GM21723 (cell line): ENCODE data around the gene TXLNA.
"Not testable (repeated sequence)": the region's sequence is repeated elsewhere in the genome, so short reads cannot be mapped to it uniquely, and the experiment has no call there.

Experiments used
- ATAC-seq: cut with Tn5 transposase; IDR thresholded peaks from one replicate; pipeline ENCODE4 v1.9.1; 2021; ENCODE audit warnings: mild to moderate bottlenecking, moderate library complexity; ENCODE audit not compliant: unreplicated experiment

Gene TXLNA

DNA sequence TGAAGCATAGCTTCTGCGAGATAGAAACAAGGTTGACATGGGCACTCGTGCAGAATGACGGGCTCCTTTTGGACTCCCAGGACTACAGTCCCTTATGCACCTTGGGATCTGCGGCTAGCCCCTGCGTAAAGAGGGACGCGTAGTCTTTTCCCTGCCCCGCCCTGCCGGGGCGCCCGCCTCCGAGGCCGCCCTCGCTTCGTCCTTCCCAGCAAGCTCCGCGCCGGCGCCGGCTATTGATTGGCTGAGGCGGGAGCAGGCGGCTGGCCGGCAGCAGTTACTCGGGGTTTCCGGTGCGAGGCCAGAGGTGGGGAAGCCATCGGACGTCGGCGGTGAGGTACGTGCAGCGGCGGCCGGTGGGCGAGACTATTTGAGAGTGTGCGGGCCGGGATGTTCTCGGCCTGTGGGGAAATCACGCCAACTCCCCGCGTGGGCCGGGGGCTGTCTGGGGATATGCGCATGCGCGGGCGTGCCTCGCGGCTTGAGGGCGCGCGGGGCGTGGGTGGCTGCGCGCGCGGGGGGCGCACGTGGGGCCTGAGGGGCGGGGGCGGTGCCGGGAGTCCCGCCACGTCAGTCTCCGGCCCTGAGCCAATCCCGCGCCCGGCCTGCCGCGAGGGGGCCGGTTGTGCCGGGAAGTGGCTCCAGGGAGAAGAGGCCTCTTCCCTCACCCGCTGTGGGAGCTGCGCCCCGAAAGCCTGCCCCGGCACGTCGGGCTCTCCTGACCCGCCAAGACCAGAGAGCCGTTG, at the start of gene TXLNA:
TXLNA (plus strand) TSS at position 233 of the 743 bp plus-strand sequence. CDS start 671 bp downstream, outside the sequence.
- ATAC-seq: peak; percentile 77

DNA sequence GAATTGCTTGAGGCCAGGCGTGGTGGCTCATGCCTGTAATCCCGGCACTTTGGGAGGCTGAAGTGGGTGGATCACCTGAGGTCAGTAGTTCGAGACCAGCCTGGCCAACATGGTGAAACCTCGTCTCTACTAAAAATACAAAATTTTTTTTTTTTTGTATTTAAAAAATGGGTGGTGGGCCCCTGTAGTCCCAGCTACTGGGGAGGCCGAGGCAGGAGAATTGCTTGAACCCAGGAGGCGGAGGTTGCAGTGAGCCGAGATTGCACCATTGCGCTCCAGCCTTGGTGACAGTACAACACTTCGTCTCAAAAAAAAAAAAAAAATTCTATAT, 45.6 kb upstream of the TXLNA start:
- not testable (repeated sequence) for ATAC-seq

DNA sequence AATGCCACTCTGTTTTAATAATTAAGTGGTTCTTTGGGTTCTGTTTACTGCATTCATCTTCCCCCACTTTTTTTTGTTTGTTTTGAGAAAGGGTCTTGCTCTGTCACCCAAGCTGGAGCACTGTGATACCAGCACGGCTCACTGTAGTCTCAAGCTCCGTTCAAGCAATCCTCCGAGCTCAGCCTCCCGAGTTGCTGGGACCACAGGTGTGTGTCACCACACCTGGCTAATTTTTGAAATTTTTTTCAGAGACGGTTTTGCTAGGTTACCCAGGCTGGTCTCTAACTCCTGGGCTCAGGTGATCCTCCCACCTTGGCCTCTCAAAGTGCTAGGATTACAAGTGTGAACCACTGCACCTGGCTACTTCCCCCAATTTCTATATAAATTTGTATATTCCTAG, 42.4 kb upstream of the TXLNA start:
- no peak for ATAC-seq

DNA sequence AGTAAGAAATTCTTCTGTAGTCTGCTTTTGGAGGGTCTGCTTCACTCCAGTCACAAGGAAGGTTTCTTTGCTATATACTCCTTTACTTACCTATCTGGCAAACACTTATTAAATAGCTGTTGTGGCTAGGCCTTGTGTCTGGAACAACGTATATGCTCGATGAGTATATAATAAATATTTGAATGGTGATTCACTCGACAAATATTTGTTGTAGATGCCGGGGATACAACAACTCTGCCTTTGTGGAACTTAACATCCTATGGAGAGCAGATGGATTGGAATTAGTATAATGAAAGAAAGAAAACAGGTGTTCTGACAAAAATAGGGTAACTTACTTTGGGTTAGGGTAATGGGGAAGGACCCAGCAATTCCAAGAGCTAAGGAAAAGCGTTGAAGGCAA, 40.5 kb upstream of the TXLNA start:
- ATAC-seq: no peak

DNA sequence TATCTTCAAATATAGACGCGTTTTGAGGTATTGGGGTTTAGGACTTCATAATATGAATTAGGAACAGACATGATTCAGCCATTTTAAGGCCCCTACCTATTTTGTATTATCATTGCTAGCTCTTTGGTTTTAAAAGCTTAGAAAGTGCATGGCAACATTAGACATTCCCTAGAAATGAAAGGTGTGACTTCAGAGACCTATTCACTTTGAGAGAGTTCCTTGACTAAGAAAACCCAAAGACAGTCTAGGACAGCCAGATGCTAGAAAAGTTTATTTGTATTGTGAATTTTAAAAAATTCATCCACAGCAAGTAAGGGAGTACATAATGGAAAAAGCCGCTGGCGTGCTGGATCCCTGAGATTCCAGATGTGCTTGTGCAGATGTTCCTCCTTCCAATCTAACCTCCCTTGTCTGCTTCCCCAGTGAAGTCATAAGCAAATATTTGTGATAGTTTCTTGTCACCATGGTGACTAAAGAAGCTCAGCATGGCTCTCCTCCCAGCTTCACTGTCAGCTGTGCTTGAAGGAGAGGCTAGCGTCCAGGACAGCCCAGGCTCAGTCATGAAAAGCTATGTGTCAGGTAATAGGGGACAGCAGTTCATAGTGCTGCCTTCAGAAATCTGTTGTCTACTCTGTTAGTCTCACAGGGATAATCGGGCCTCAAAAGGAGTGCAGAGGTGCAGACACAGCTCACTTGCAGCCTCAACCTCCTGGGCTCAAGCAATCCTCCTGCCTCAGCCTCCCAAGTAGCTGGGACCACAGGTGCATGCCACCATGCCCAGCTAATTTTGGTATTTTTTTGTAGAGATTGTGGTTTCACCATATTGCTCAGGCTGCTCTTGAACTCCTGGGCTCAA, 36.8 kb upstream of the TXLNA start:
- ATAC-seq: no peak

DNA sequence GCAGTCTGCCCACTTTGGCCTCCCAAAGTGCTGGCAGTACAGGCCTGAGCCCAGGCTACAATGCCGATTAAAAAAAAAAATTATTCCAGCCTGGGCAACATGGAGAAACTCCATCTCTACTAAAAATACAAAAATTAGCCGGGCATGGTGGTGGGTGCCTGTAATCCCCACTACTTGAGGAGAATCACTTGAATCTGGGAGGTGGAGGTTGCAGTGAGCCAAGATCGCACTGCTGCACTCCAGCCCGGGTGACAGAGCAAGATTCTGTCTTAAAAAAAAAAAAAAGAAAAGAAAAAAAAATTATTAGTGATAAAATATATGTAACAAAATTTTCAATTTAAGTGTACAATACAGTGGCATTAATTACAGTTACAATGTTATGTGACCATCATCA, 36.2 kb upstream of the TXLNA start:
- ATAC-seq: not testable (repeated sequence)

DNA sequence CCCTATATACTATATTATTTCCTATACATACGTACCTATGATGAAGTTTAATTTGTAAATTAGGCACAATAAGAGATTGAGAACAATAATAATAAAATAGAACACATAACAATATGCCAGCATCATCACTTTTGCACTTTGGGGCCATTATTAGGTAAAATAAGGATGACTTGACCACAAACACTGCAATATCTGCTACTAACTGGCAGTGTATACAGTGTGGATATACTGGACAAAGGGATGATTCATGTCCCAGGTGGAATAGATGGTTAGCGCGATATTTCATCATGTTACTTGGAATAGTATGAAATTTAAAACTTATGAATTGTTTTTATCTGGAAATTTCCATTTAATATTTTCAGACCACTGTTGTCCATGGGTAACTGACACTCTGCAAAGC, 35.4 kb upstream of the TXLNA start:
- ATAC-seq: no peak

DNA sequence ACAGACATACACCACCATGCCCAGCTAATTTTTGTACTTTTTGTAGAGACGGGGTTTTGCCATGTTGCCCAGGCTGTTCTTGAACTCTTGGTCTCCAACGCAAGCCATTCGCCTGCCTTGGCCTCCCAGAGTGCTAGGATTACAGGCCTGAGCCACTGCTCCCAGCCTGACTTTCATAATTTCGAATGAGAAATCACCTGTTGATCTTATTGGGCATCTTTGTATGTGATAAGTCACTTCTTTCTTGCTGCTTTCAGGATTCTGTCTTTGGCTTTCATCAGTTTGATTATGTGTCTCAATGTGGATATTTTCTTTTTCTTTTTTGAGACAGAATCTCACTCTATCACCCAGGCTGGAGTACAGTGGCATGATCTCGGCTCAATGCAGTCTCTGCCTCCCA, 31.7 kb upstream of the TXLNA start:
- not testable (repeated sequence) for ATAC-seq

DNA sequence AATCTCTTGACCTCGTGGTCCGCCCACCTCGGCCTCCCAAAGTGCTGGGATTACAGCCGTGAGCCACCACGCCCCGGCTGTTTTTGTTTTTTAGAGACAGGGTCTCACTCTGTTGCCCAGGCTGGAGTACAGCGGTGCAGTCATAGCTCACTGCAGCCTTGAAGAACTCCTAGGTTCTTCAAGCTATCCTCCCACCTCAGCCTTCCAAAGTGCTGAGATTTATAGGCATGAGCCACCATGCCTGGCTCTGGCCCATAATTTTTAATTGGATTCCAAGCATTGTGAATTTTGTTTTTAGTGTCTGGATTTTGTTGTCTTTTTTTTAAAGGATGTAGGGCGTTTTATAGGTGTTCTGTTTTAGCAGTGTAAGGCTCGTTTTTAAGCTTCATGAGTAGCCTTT, 28.6 kb upstream of the TXLNA start:
- ATAC-seq: no peak

DNA sequence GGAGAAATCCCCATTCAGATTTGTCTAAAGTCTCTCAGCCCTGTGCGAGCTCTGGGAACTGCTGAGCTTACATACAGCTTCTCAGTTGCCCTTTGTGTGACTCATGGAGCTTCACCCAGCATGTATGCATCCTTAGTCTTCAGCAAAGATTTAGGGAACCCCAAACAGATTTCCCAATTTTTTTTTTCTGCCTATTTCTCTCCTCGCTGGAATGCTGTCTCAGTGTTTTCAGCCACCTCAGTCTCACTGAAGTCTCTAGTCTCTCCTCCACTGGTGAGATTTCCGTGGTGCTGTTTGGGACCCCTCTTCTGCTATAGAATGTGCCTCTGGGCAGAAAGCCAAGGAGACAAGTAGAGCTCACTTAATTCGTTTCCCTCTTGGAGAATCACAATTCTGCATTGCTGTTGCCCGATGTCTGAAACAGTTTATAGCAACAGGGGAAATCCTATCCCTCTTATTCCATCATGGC, 28.1 kb upstream of the TXLNA start:
- ATAC-seq: no peak

DNA sequence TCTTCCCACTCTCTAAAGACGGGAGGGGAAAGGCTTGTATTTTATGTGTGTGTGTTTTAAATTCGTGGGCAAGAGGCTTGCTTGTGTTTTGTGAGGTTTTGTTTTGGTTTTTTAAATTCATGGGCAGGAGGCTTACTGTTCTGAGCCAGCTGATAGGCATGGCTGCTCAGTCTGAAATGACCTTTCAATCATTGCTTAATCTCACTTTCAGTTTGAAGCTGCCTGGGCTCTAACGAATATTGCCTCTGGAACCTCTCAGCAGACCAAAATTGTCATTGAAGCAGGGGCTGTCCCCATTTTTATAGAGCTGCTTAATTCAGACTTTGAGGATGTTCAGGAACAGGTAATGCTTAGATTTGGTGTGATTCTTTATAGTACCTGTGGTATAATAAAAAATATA, 20.3 kb upstream of the TXLNA start:
- ATAC-seq: no peak

DNA sequence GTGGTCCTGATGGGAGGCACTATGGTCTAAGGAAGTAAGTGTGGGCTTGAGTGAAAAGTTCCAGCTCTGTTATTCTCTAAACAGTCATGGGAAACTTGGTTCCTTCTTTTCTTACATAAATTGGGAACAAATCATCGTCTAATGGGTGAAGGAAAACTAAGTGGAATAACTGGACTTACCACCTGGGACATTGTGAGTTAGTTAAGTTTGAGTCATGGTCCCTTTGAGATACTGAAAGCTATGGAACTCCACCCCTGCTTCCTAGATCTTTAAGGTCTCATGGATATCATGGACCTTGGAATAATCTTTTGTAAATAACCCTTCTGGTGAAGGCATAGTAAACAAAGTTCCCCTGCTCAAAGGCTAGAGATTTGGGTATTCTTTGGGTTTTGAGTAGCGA, 16.1 kb upstream of the TXLNA start:
- no peak for ATAC-seq

DNA sequence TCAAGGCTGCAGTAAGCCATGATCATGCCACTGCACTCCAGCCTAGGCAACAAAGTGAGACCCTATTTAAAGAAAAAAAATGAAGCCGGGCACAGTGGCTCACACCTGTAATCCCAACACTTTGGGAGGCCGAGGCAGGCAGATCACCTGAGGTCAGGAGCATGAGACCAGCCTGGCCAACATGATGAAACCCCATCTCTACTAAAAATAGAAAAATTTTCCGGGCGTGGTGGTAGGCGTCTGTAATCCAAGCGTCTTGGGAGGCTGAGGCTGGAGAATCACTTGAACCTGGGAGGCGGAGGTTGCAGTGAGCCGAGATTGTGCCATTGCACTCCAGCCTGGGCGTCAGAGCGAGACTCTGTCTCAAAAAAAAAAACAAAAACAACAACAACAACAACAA, 13.8 kb upstream of the TXLNA start:
- not testable (repeated sequence) for ATAC-seq

DNA sequence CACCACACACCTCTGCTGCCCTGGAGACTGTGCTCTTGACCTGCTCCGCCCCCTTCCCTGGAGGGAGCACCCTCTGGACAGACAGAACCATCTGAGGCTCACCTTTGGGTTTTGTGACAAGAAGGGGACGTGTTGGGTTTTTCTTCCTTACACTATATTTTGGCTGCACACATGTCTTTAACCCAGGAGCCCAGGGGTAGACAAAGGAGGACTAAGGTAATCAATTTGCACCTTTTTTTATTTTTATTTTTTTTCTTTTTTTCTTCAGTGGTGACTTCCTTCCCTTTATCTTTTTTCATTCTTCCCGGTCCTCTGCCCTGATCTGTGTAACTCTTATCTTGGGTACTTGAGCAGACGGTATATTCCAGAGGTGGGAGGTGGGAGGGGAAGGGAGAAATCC, 8.5 kb upstream of the TXLNA start:
- ATAC-seq: no peak

DNA sequence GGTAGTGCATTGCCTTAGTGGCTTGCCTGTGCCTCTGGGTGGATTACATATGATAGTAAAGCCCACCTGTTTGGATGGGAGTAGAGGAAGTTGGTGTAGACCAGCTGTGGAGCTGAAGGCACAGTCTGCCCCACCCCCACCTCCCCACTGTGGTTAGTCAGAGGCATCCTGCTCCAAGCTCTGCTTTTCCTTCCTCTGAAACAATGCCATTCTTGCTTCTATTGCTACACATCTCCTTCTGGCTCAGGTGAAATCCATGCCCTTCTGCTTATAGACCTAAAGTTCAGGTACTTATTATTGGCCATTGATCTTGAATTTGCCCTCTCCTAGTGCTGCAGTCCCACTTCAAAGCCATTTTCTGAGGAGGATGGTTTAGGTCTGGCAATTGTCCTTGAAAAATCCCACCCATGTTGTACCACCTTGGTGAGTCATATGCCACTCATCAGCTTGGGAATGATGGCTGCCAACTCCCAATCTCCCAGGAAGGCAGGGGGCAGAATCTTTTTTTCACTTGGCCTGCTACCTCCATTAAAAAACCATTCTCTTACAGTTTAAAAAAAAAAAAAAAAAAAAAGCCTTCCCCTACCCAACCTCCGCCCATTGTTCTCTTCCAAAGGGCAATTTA, 6.7 kb upstream of the TXLNA start:
- no peak for ATAC-seq

DNA sequence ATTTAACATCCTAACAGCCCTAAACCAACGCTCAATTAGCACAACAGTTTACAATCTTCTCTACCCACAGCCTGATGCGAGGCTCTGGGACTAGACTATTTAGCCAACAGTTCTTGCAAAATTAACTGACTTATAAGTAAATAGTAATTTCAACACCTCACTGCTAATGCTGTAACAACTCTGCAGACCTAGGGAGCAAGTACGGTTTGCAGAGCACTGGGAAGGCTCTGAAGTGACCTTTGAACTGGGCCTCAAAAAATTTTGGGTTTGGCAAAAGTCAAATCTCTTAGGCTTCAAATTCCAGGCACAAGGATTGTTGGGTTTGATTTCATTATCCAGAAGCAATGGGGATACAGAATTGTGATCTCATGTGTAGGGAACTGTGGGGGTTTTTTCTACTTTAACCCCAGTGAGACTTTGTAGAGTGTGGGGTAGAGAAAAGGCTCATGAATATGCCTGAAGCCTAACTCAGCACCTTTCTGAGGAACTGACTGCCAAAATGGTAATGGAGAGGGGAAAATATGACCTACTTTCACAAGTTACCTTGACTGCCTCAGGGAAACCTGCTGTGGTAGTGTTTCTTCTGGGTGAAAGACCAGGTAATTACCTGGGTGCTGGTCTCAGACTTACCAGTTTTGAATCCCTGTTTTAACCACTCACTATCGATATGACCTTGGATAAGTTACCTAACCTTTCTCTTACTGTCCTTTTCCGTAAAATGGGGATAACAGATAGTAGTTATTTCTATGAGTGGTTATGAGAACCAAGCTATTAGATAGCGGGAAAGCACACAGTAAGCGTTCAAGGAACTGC, 889 bp upstream of the TXLNA start:
- ATAC-seq: no peak

DNA sequence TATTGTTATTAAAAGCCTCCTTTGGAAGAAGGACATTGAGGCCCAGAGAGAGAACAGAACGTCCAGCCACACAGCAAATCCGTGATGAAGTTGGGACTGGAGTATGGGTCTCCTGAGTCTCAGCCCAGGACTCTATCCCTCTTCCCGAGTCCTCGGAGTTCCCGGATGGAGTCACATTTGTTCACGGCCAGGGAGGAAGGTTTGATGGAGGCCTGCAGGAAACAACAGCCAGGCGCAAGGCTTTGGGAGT, 357 bp upstream of the TXLNA start:
- ATAC-seq: peak; percentile 4

DNA sequence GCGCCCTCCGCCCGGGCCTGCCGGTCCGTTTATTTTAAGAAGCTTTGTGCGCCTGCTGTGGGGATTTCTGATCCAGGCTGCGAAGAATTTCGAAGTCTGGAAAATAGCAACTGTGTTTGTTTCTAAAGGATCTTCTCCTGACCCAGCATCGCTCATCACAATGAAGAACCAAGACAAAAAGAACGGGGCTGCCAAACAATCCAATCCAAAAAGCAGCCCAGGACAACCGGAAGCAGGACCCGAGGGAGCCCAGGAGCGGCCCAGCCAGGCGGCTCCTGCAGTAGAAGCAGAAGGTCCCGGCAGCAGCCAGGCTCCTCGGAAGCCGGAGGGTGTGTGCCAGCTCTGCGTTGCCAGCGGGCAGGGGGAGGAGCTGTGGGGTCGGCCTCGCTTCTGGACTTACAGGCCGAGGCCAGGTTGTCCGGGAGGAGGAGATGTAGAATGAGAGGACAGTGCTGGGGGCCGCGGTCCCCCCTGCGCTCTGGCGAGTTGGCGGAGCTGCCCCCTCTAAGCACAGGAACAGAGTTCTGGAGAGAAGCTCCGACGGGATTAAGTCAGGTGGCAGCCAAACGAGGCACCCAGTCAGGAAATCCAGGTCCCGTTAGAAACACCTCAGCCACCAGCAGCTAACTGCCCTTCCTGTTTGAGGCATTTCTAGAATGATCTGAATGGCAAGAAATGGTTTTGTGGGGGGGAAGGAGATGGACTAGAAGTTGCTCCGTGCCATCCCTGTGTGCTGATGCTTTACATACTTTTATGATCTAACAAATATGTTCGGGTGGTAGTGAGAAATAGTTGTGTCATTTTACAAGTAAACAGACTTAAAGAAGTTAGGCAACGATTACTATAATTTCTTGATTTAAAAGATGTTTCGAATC, 948 bp downstream of the TXLNA start:
- no peak for ATAC-seq

DNA sequence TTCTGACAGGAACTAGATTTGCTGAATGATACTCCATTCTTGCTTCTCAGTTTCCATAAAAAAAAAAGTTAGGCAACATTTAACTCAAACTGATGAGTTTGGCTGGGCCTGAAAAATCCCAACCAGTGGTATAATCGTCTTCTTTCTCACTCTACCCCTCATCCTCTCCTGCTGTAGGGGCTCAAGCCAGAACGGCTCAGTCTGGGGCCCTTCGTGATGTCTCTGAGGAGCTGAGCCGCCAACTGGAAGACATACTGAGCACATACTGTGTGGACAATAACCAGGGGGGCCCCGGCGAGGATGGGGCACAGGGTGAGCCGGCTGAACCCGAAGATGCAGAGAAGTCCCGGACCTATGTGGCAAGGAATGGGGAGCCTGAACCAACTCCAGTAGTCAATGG, 1.6 kb downstream of the TXLNA start:
- no peak for ATAC-seq

DNA sequence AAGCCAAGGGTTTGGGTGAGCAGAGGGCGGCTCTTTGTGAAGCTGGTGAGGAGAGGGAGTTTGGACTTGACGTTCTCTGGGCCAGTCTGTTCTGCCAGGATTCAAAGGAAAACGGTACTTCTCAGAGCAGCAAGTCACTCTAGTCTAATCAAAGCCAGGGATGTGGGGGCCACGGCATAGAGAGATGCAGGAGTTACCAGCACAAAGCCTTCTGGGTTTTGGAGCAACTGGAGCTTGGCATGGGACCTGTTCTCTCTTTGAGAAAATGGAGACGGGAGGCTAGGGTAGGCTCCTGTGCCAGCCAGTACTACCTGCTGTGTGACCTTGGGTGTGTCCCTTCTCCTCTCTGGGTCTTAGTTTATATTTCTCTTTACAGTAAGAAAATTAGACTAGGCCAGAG, 2.1 kb downstream of the TXLNA start:
- ATAC-seq: no peak
